ENCODE results near the gene PHF21A.
"Not testable (repeated sequence)": the region's sequence is repeated elsewhere in the genome, so short reads cannot be mapped to it uniquely, and the experiment has no call there.

The PHF21A gene

DNA sequence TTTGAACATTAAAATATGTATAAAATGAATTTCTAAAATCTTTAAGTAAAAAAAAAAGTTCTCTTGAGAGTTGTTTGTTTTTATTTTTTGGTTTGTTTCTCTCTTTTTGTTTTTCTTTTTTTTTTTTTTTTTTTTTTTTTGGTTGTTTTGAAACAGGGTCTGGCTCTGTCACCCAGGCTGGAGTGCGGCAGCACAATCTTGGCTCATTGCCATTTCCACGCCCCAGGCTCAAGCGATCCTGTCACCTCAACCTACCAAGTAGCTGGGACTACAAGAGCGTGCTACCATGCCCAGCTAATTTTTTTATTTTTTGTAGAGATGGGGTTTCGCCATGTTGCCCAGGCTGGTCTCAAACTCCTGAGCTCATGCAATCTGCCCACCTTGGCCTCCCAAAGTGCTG, 139.4 kb downstream of the PHF21A start:
- not testable (repeated sequence) for DNase-seq

DNA sequence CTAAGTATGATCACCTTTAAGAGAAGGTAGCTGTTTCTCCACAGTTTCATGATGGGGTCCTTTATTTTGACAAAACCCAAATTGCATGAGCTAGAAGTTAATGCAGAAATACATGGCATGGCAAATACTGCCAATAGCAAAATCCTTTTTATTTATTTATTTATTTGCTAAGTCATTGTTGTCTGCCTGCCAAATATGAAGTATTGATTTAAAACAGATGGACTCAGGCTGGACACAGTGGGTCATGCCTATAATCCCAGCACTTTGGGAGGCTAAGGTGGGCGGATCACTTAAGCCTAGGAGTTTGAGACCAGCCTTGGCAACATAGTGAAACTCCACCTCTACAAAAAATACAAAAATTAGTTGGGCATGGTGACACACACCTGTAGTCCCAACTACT, 146.4 kb downstream of the PHF21A start:
- no peak for DNase-seq

DNA sequence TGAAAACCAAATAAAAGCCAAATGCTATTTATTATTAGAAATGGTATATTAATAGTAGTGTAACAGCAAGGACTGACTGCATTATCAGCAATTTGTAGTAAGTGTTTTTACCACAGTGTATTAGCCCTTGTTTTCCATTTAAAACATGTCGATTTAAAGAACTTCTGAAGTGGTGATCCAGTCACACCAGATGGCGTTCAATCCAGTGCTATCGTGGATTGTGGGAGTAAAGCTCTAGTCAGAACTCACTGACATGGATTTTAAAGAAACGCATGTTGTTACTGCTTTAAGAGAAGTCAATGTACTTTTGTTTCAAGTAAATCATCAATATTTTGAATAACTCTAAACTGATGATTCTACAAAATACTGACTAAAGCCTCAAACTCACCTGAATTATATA, 147.7 kb downstream of the PHF21A start:
- no peak for DNase-seq

- no peak for DNase-seq
Measured at GRCh38 chr11:45968901-45969300, 152.4 kb downstream of the PHF21A start.

DNA sequence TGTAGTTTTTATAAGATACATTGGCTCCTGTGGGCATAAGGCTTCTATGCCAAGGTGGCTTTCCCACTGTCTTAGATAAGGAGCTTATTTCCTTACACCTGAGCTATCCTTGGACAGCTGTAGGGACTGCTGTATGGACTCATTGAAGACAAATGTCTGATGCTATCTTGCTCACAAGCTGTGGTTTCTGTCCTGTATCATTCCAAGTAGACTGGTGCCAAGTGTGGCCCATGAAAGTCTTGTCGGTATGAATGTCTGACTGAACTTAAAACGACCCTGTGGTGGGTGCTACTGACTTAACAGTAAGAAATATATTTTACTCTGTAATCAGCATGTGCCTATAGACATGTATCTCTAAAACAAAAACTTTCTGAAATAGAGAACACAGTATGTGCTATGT, 153.7 kb downstream of the PHF21A start:
- DNase-seq = no peak

DNA sequence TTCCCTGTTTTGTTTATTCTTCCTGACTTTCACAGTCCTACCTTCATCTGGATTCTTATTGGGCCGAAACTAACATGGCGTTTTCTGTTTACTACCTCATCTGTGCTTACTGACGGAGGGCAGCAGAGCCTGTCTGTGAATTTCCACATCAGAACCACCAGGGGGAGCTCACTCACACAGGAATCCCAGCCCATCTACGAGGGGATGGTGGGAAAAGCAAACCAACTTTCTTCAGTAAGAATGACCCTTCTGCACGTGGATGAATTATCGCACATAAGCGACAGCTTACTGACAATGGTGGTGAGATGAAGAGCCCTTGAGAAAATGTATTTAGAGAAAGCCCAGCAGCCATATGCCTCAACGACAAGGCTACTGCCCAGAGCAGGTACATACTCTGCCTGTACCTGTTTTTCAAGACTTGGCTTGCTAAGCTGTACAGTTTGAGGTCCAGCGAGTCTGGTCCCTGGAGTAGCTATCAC, 156.3 kb downstream of the PHF21A start:
- DNase-seq = peak in 4 of 5 experiments; percentile 24 to 71 (median 36)

DNA sequence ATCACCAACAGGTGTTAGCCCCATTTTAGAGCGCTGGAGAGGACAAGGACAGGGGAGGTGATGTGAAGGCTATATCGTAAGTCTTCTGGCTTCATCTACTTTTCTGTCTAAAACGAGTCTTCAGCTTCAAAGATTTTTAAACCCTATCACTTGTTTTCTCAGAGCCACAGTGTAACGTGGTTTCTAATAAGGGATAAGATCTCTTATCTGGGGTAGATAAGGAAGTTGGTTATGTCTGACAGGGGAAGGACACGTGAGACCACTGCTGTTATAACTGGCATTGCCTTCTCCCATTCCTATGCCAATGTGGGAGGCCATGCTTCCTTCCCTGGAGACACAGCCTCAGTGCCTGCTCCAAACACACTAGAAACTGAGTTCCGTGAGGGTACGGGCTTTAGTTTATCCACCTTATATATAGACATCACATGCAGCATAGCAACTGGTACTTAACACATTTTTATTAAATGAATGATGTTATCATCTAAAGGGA, 159.5 kb downstream of the PHF21A start:
- peak in 1 of 5 experiments; percentile 39 for DNase-seq

DNA sequence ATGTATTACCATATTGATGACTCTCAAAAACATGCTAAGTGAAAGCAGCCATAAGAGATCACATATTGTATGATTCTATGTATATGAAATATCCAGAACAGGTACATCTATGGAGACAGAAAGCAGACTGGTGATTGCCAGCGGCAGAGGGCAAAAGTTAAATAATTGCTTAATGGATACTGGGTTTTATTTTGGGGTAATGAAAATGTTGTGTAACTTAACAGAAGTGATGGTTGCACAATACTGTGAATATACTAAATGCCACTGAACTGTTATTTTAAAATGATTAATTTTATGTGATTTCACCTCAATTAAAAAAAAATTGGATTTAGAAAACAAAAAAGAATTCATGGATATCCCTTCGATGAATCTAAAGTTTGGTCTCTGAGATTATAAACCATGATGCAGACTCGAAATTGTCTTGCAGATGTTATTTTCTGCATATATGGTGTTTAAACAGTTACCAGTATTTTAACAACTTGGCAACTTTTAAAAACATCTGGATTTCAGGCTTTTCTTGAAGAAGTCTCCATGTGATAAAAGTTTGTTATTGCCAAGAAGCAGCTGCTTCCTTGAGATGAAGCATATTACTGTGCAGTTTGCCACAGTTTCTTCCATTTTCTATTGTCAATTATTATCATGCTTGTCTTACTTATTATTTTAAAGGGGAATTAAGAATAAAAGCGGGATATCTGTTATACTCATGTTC, 160.7 kb downstream of the PHF21A start:
- no peak for DNase-seq

DNA sequence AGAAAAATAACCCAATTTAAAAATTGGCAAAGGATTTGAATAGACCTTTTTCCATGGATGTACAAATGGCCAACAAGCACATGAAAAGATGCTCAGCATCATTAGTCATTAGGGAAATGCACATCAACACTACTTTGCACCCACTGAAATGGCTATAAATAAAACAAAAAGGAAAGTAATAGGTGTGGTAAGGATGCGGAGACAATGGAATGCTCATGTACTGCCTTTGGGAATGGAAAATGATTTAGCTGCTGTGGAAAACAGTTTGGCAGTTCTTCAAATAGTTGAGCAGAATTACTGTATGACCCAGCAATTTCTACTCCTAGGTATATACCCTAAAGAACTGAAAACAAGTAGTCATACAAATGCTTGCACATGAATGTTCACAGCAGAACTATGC, 161.4 kb downstream of the PHF21A start:
- DNase-seq = no peak

DNA sequence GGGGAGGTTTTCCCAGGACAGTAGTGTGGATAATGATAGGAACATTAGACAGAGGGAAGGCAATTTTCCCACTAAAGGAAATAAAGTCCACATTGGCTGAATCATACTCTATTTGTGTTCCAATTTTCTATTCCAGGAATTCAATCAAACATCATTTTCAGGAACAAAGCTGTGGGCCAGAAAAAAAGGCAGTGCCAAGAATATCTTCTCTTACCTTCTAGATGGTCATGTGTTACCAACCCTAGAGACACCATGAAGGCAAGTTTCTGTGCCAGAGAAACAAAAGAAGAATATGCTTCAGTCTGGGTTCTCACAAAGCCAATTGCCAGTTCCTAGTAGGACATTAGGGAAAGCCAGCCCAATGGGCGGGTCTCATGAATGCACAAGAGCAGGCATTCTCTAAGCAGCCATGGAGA, 171.3 kb downstream of the PHF21A start:
- no peak for DNase-seq

DNA sequence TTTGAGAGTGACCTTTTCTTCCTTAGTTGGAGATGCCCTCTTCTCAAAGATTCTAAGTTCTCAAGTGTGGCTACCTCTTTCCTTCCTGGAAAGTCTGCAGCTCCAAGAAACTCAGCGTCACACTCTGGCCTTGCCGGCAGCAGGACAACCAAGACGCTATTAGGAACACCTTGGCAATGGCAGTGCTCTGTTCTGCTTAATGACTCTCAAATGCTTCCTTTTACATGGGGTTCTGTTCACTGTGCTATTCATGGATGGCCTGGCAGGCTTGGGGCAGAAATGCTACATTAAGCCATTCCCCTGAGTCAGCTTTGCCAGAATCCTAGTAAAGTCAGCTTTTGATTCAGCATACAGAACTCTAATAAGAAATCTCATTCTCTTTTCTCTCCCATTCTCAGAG, 172.9 kb downstream of the PHF21A start:
- DNase-seq = no peak

GRCh38 chr11:45947885-45948284, 173.4 kb downstream of the PHF21A start:
- no peak for DNase-seq

DNA sequence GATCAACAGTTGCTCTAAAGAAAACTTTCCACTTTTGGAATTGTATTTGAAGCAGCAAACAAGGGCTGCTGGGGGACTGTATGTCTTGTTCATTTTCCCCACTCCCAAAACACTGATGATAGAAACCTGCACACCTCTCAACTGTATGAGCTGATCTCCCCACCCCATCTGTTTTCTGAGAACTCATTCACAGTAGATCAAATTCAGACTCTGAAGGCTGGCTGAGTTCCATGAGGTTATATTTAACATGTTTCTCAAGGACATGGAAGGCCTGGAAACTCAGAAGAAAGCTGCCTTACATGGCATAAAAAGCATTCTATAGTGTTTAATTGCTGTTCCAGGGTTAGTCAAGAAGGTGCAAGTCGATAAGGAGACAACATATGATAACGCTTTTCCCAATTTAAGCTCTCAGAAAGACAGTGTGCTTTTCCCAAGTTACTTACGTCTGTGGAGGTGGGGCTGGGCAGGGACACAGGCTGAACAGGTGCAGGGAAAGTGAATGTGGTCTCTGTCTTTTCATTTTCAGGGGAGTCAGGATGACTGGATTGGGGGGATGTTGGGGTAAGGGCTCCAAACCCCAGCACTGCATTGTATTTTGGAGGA, 175.8 kb downstream of the PHF21A start:
- DNase-seq = no peak

DNA sequence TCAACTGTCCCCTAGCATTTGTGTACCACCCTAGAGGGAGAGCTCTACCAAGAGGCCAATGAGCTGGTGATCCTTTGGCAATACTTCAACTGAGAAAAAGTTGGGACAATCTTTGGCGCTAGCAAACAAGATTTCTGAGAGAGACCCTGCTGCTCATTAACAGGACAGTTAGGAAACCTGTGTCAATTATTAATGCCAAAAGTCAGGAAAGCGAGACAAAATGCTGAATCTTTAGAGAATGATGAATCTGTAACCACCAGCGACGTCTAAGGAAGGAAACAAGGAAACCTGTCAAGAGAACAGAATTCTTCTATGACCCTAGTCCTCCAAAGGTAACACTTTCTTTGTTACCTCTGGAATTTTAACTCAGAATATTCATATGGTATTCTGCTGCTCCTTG, 178.9 kb downstream of the PHF21A start:
- DNase-seq = no peak

DNA sequence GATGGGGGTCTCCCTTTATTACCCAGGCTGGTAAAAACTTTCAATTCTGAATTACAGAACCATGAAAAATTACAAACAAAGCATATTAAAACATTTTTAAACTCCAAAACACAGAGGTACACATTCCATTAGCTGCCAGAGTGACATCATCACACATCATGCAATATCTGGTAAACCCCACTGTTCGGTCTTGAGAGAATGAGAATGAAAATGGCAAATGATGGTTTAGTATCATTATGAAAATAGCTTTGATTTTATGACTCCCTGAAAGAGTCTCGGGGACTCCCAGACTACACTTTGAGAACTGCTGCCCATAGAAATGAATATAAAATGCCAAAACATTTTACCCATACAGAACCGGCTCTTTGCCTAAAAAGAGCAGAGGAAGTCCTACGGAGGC, 180.0 kb downstream of the PHF21A start:
- no peak for DNase-seq

DNA sequence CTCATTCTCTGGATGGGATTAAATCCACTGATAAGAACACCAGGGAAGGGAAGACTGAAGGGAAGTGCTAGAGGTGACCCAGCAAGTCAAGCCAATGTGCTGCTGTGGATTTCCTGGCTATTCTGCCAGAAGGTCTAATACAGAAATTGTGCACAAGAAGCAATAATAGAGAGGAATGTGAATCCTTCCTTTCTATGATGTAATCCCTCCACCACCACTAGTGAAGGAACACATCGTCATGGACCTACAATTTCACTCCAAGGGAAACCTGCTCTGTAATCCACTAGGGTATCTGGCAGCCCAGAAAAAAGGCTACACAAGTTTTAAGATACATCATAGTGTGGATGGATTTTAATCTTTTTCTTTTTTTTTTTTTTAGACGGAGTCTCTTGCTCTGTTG, 181.4 kb downstream of the PHF21A start:
- DNase-seq = no peak

GRCh38 chr11:45937916-45938315, 183.3 kb downstream of the PHF21A start:
- DNase-seq = no peak

- no peak for DNase-seq
Measured at GRCh38 chr11:45936511-45937054, 184.7 kb downstream of the PHF21A start.

DNA sequence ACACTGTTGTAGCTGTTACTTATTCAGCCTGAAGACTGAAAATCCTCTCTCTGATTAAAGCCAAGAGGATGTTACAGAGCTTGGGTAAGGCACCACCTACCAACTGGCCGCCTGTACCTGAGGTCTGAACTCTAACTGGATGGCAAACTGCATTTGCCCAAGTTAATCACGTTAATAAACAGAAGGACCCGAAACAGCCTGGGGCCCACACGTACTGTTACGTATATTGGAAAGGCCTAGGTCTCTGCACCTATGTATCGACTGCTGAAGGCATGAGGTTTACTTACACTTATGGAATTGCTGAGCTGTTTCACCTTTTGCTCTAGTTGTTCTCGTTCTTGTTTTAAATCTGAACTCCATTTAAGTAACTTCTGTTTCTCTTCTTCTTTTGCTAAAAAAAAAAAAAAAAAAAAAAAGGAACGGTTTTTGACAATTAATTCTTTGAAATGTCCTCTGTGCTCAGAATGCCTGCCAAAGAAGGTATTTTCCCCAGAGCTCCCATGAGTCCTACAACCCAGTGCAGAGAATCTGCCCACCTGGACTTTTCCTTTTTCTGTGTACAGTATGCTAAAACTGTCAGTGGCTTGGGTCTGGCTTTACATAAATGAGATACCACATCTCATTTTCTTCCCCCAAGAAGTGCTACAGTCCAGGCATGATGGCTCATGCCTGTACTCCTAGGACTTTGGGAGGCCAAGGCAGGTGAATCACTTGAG, 185.7 kb downstream of the PHF21A start:
- no peak for DNase-seq

DNA sequence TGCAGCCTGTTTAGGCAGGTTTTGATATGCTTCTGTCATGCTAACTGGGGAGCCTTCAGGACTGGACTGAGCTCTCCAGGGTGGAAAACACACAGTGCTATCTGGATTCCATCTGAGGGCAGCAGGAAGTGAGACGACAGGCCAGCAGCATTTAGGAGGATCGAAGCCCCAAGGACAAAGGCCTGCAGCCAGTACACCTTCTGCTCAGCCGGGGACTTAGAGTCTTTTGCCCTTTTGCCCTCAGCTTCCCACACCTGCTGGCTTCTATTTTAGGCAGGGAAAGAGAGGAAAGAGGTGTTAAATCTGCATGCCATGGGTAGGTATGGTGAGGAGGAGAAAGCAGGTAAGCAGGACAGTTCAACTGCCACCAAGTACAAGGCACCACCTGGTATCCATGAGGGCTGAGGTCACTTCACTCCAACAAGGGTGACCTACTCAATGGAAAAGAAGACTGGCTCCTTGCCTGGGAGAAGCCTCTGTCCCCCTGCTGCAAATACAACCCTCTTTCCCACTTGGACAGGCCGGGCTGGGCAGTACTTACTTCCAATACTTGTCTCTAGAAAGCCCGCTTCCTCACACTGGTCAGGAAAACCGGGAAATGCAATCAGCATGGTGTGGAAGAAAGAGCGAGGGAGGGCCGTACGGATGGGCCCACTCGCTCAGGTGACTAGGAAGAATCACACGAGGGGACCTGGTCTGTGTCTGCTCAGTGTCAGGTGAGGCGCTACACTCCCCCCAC, 186.5 kb downstream of the PHF21A start:
- DNase-seq = no peak

GRCh38 chr11:45933846-45934579, 187.2 kb downstream of the PHF21A start:
- no peak for DNase-seq

Data from T-helper 2 cell (primary cell).